Osteocyte (in vitro differentiated cells): ENCODE results near the gene SLC39A13. TPM values are rescaled to one million over a fixed set of nuclear protein-coding genes. Genes with fewer than 3 reads are reported as not detected.

Source experiments
- DNase-seq: peaks from one replicate; pipeline ENCODE4 v3.0.0; 2021; ENCODE audit warnings: mixed read lengths; ENCODE audit not compliant: unreplicated experiment; ENCODE audit errors: extremely low spot score
- H3K27ac Mint-ChIP-seq: one replicate; pipeline ENCODE4 v1.8.0; 2021; ENCODE audit warnings: mild to moderate bottlenecking, mixed read lengths; ENCODE audit not compliant: unreplicated experiment
- H3K27me3 Mint-ChIP-seq: one replicate; pipeline ENCODE4 v1.8.0; 2021; ENCODE audit warnings: mixed read lengths; ENCODE audit not compliant: unreplicated experiment
- H3K36me3 Mint-ChIP-seq: one replicate; pipeline ENCODE4 v1.8.0; 2021; ENCODE audit warnings: mixed read lengths; ENCODE audit not compliant: unreplicated experiment
- H3K4me1 Mint-ChIP-seq: one replicate; pipeline ENCODE4 v1.8.0; 2021; ENCODE audit warnings: mixed read lengths; ENCODE audit not compliant: unreplicated experiment
- H3K4me3 Mint-ChIP-seq: one replicate; pipeline ENCODE4 v1.8.0; 2021; ENCODE audit warnings: mild to moderate bottlenecking, moderate library complexity, mixed read lengths; ENCODE audit not compliant: unreplicated experiment
- H3K9me3 Mint-ChIP-seq: one replicate; pipeline ENCODE4 v1.8.0; 2021; ENCODE audit warnings: mixed read lengths; ENCODE audit not compliant: unreplicated experiment
- total RNA-seq: library from RNA; stranded (reverse); gene quantifications from 2 replicates; pipeline ENCODE4 v1.2.1, GENCODE V29; 2021
- TF ChIP-seq, protein P1 (sequence below): fragments of 200-600 bp; sonication (generic); IDR thresholded peaks from 2 replicates; pipeline ENCODE4 v1.5.0; 2021; ENCODE audit warnings: antibody characterized with exemption, mild to moderate bottlenecking, moderate library complexity

The SLC39A13 gene
- total RNA-seq, 1 donor from 2014 or later = 98.7 TPM

DNA sequence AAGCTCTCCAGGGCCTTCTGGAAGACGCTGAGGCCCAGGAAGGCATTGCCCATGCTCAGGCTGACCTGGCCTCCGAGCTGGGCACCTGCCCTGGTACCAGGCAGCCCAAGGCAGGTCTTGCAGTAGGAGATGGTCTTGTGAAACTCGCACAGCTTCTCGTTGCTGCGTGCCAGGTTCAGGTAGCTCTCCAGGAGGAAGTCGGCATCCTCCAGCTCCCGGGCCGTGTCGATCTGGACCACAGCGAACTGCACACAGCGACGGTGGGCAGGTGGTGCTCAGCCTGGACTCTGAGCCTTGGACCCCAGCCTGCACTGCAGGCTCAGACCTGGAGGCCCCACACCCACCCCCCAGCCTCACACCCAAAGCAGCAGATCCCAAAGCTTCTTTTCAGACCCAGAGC is 39.5 kb downstream of the SLC39A13 start:
- H3K4me3 Mint-ChIP-seq = no peak overlapping the region
- TF ChIP-seq, protein P1, sequence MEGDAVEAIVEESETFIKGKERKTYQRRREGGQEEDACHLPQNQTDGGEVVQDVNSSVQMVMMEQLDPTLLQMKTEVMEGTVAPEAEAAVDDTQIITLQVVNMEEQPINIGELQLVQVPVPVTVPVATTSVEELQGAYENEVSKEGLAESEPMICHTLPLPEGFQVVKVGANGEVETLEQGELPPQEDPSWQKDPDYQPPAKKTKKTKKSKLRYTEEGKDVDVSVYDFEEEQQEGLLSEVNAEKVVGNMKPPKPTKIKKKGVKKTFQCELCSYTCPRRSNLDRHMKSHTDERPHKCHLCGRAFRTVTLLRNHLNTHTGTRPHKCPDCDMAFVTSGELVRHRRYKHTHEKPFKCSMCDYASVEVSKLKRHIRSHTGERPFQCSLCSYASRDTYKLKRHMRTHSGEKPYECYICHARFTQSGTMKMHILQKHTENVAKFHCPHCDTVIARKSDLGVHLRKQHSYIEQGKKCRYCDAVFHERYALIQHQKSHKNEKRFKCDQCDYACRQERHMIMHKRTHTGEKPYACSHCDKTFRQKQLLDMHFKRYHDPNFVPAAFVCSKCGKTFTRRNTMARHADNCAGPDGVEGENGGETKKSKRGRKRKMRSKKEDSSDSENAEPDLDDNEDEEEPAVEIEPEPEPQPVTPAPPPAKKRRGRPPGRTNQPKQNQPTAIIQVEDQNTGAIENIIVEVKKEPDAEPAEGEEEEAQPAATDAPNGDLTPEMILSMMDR = no peak
- H3K27ac Mint-ChIP-seq = no peak overlapping the region
- no peaks in the 10 kb centered on the region for H3K9me3 Mint-ChIP-seq
- no peaks in the 10 kb centered on the region for H3K36me3 Mint-ChIP-seq
- no peak for DNase-seq
- no peaks in the 10 kb centered on the region for H3K4me1 Mint-ChIP-seq
- no peaks in the 10 kb centered on the region for H3K27me3 Mint-ChIP-seq

DNA sequence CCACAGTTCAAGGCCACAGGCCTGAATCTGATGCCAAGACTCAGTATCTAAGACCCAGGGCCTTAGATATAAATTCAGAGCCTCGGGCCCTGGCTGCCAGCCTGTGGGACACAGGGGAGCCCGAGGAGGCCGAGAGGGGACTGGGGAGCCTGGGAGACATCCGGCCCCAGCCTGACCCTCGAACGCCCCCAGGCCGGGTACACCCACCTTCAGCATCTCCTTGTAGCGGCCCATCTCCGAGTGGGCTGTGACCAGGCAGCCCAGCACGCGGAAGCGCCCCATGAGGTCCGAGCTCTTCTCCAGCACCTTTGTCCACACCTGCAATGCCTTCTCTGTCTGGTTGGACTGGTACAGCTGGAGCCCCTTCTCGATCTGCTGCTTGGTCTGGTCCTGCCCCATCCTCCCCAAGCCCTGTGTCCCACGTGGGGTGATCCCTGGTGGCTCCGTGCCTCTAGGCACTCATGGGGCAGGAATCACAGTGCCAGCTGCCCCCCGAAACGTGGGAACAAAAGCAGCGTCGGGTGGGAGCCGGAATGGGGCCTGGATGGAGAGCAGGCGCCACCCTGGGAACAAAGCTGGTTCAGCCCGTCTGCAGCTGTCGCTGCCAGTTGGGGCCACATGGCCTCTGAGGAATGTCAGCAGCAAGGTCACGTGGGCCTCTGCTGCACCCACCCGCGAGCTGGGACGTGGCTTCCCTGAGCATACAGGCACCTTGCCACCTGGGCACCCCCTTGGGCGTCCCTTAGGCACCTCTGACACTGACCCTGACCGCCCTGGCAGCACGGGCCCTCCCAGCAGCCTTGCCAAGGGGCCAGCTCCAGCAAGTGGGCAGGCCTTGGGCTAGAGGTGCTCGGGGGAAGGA is 40.4 kb downstream of the SLC39A13 start, which contains the start of gene RAPSN:
Gene RAPSN (minus strand): TSS at position 571 of the 862 bp plus-strand sequence. CDS start 172 bp downstream, at position 399.
- TF ChIP-seq, protein P1 = no peak
- no peak within 1 kb of the TSS for H3K27ac Mint-ChIP-seq
- no peaks in the 10 kb centered on the region for H3K9me3 Mint-ChIP-seq
- no peaks in the 10 kb centered on the region for H3K27me3 Mint-ChIP-seq
- no peak within 1 kb of the TSS for H3K4me3 Mint-ChIP-seq
- DNase-seq = no peak
- no peaks in the 10 kb centered on the region for H3K4me1 Mint-ChIP-seq
- no peaks in the 10 kb centered on the region for H3K36me3 Mint-ChIP-seq

DNA sequence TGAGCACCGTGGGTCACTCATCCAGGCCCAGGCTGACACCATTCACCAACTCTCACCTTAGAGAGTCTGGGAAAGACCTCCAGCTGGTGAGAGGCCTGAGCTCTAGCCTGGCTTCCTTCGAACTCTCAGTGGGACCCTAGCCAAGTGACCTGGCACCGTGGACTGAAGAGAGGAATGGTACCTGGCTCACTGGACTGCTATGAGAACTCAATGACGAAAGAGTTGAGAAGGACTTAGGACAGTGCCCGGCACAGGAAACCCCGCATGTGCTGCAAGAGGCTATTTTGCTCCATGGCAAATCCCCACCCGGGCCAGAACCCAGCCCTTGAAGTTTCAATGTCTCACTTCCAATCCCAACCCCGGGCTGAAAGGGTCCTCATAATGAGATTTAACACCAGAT is 41.2 kb downstream of the SLC39A13 start:
- H3K4me3 Mint-ChIP-seq = no peak overlapping the region
- TF ChIP-seq, protein P1 = no peak
- peaks cover 2% of the 10 kb centered on the region for H3K4me1 Mint-ChIP-seq
- H3K36me3 Mint-ChIP-seq = no peaks in the 10 kb centered on the region
- no peak overlapping the region for H3K27ac Mint-ChIP-seq
- no peak for DNase-seq
- no peaks in the 10 kb centered on the region for H3K9me3 Mint-ChIP-seq
- no peaks in the 10 kb centered on the region for H3K27me3 Mint-ChIP-seq

DNA sequence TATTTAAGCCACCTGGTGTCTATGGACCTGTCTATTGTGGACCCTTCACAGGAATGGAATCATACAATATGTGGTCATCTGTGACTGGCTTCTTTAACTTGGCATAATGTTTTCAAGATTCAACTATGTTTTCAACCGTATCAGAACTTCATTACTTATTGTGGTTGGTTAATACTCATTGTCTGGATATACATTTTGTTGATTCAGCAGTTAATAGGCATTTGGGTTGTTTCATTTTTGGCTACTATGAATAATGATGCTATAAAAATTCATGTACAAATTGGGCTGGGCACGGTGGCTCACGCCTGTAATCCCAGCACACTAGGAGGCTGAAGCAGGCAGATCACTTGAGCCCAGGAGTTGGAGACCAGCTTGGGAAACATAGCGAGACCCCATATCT is 43.0 kb downstream of the SLC39A13 start:
- H3K27me3 Mint-ChIP-seq = no peaks in the 10 kb centered on the region
- peaks cover 2% of the 10 kb centered on the region for H3K4me1 Mint-ChIP-seq
- no peaks in the 10 kb centered on the region for H3K36me3 Mint-ChIP-seq
- no peak overlapping the region for H3K27ac Mint-ChIP-seq
- TF ChIP-seq, protein P1 = no peak
- H3K9me3 Mint-ChIP-seq = no peaks in the 10 kb centered on the region
- no peak overlapping the region for H3K4me3 Mint-ChIP-seq
- no peak for DNase-seq

DNA sequence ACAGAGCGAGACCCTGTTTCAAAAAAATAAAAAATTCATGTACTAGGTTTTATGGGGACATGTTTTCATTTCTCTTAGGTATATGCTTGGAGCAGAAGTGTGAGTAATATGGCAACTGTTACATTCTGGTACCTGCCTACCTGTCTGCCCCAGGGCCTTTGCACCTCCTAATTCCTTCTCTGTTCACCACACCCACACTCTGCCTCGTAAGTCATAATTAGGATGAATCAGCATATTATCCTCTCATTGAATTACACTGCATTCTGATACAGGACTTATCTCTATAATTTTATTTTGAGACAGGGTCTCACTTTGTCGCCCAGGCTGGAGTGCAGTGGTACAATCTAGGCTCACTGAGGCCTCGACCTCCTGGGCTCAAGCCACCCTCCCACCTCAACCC is 43.6 kb downstream of the SLC39A13 start:
- no peak overlapping the region for H3K27ac Mint-ChIP-seq
- no peaks in the 10 kb centered on the region for H3K36me3 Mint-ChIP-seq
- H3K4me1 Mint-ChIP-seq = peaks cover 2% of the 10 kb centered on the region
- no peaks in the 10 kb centered on the region for H3K9me3 Mint-ChIP-seq
- no peaks in the 10 kb centered on the region for H3K27me3 Mint-ChIP-seq
- no peak for DNase-seq
- H3K4me3 Mint-ChIP-seq = no peak overlapping the region
- TF ChIP-seq, protein P1 = no peak
